ENCODE data around the gene ARSK.
A peak's percentile ranks its signal among the peaks of the same experiment; 100 is the strongest.

ARSK gene

DNA sequence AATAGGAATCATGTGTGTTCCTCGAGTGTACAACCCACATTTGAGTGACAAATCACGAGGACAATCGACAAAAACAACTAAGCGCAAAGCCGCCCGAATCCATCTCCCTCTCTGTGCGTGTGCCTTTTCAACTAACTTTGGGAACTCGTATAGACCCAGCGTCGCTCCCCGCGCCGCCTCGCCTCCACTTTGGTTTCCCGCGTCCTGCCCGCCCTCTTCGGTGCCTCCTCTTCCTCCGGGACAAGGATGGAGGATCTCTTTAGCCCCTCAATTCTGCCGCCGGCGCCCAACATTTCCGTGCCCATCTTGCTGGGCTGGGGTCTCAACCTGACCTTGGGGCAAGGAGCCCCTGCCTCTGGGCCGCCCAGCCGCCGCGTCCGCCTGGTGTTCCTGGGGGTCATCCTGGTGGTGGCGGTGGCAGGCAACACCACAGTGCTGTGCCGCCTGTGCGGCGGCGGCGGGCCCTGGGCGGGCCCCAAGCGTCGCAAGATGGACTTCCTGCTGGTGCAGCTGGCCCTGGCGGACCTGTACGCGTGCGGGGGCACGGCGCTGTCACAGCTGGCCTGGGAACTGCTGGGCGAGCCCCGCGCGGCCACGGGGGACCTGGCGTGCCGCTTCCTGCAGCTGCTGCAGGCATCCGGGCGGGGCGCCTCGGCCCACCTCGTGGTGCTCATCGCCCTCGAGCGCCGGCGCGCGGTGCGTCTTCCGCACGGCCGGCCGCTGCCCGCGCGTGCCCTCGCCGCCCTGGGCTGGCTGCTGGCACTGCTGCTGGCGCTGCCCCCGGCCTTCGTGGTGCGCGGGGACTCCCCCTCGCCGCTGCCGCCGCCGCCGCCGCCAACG lies 65.3 kb downstream of the ARSK start, which contains the start of gene GPR150:
Gene GPR150, plus strand, starts transcription at position 58 of the 840 bp plus-strand sequence. Its CDS starts 189 bp downstream, at position 247.
- Histone ChIP-seq H3K27ac (ENCODE audit: low read length) (no peak within 1 kb of the TSS), H3K4me3 (ENCODE audit: low read length) (peak within 1 kb of the TSS; percentile 55; the same call in 1 of the 2 replicates), H3K4me1 (ENCODE audit: control insufficient read depth, insufficient read depth, low read length) (no peaks in the 10 kb centered on the region), H3K36me3 (ENCODE audit: control insufficient read depth, insufficient read depth, low read length) (no peaks in the 10 kb centered on the region), H3K9me3 (ENCODE audit: control insufficient read depth, insufficient read depth, low read length) (no peaks in the 10 kb centered on the region), H3K27me3 (ENCODE audit: control insufficient read depth, insufficient read depth, low read length) (peaks cover 24% of the 10 kb centered on the region)
- WGBS (ENCODE audit: insufficient coverage, insufficient read length) = no CpG with 5 or more reads among the region's 85 CpGs
- no peak for DNase-seq (ENCODE audit: low read depth, low spot score)

DNA sequence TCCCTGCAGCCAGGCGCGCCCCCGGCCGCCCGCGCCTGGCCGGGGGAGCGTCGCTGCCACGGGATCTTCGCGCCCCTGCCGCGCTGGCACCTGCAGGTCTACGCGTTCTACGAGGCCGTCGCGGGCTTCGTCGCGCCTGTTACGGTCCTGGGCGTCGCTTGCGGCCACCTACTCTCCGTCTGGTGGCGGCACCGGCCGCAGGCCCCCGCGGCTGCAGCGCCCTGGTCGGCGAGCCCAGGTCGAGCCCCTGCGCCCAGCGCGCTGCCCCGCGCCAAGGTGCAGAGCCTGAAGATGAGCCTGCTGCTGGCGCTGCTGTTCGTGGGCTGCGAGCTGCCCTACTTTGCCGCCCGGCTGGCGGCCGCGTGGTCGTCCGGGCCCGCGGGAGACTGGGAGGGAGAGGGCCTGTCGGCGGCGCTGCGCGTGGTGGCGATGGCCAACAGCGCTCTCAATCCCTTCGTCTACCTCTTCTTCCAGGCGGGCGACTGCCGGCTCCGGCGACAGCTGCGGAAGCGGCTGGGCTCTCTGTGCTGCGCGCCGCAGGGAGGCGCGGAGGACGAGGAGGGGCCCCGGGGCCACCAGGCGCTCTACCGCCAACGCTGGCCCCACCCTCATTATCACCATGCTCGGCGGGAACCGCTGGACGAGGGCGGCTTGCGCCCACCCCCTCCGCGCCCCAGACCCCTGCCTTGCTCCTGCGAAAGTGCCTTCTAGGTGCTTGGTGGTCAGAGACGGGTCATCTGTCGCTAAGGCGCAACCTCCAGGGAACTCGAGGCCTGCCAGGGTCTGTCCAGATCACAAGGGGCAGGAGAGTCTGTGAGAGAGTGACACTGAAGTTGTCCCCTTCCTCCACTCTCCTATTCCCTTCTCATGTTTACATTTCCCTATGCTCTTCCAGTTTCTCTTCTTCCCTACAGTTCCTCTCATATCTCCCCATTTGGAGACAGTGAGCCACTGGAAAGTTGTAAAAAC lies 66.3 kb downstream of the ARSK start:
- no peak for DNase-seq (ENCODE audit: low read depth, low spot score)
- Histone ChIP-seq H3K4me1 (ENCODE audit: control insufficient read depth, insufficient read depth, low read length) (no peaks in the 10 kb centered on the region), H3K36me3 (ENCODE audit: control insufficient read depth, insufficient read depth, low read length) (no peaks in the 10 kb centered on the region), H3K27me3 (ENCODE audit: control insufficient read depth, insufficient read depth, low read length) (peaks cover 24% of the 10 kb centered on the region), H3K27ac (ENCODE audit: low read length) (no peak overlapping the region), H3K4me3 (ENCODE audit: low read length) (peak overlapping the region; percentile 55; the same call in 1 of the 2 replicates), H3K9me3 (ENCODE audit: control insufficient read depth, insufficient read depth, low read length) (no peaks in the 10 kb centered on the region)
- no CpG with 5 or more reads among the region's 92 CpGs for WGBS (ENCODE audit: insufficient coverage, insufficient read length)

DNA sequence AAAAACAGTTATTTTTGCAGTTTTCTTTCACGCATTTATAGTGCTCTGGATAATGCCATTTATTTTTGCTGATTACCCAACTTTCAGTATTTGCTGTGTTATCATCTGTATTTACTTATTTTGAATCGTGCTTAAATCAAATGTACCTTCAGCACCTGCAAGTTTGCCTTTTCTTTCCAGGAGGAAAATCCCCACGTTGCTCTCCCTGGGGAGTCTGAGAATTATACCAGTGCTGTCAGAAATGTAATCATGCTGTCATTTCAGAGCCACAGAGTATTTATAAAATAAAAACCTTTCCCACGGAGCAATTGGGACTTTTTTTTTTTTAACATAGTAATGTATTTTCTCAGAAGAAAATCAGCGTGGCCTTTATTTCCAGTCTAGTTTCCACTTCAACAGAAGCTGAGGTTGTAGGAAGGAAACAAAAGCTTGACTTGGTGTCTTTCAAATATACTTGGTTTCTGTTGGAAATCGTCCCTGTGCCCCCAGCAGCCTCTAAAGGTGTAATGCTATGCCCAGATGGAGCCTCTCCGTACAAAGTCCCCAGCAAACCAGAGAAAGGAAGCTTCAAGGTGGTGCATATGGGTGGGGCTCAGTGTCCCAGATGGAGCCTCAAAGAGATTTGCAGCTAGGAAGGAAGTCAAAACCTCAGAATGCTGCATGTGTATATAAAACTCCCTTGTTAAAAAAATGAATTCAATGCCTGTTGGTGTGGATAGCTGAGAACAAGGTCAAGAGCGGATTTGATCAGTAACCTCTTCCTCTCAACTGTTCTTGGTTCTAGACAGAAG lies 67.1 kb downstream of the ARSK start:
- no CpG with 5 or more reads among the region's 8 CpGs for WGBS (ENCODE audit: insufficient coverage, insufficient read length)
- H3K27me3 ChIP-seq (ENCODE audit: control insufficient read depth, insufficient read depth, low read length) = peaks cover 24% of the 10 kb centered on the region
- no peaks in the 10 kb centered on the region for H3K4me1 ChIP-seq (ENCODE audit: control insufficient read depth, insufficient read depth, low read length)
- H3K9me3 ChIP-seq (ENCODE audit: control insufficient read depth, insufficient read depth, low read length) = no peaks in the 10 kb centered on the region
- no peak for DNase-seq (ENCODE audit: low read depth, low spot score)
- no peak overlapping the region for H3K4me3 ChIP-seq (ENCODE audit: low read length)
- H3K27ac ChIP-seq (ENCODE audit: low read length) = no peak overlapping the region
- H3K36me3 ChIP-seq (ENCODE audit: control insufficient read depth, insufficient read depth, low read length) = no peaks in the 10 kb centered on the region

DNA sequence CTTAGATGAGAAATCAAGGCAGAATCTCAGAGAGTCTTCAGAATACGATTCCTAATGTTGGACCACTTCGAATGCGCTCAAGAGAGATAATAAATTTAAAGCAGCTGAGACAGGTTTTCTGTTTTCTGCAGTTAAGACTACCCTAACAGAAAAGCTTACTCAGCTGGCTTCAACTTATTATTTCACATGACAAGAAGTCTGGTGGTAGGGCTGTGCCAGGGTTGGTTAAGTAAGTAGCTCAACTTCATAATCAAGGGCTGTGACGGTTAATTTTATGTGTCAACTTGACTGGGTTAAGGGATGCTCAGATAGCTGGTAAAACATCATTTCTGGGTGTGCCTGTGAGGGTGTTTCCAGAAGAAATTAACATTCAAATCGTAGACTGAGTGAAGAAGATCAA lies 68.8 kb downstream of the ARSK start:
- no peak overlapping the region for H3K27ac ChIP-seq (ENCODE audit: low read length)
- WGBS (ENCODE audit: insufficient coverage, insufficient read length) = no CpG with 5 or more reads among the region's 5 CpGs
- H3K4me1 ChIP-seq (ENCODE audit: control insufficient read depth, insufficient read depth, low read length) = no peaks in the 10 kb centered on the region
- DNase-seq (ENCODE audit: low read depth, low spot score) = no peak
- peaks cover 21% of the 10 kb centered on the region for H3K27me3 ChIP-seq (ENCODE audit: control insufficient read depth, insufficient read depth, low read length)
- H3K4me3 ChIP-seq (ENCODE audit: low read length) = no peak overlapping the region
- no peaks in the 10 kb centered on the region for H3K36me3 ChIP-seq (ENCODE audit: control insufficient read depth, insufficient read depth, low read length)
- peaks cover under 1% of the 10 kb centered on the region; the same call in 1 of the 2 replicates for H3K9me3 ChIP-seq (ENCODE audit: control insufficient read depth, insufficient read depth, low read length)

DNA sequence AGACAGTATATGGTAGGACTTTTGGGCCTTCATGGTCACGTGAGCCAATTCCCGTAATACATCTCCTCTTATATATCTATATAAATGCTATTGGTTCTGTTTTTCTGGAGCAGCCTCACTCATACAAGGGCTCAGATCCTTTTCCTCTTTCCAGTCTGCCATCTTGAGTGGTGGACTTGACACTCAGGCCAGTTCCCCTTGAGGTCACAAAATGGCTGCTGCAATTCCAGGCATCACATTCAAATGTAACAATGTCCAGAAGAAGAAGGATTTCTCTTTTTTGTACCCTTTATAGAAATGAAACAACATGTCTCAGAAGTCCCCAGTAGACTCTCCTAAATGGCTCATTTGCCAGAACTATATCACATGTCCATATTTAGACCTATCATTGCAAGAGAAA lies 69.5 kb downstream of the ARSK start:
- DNase-seq (ENCODE audit: low read depth, low spot score) = no peak
- no peak overlapping the region for H3K4me3 ChIP-seq (ENCODE audit: low read length)
- no CpG with 5 or more reads among the region's 2 CpGs for WGBS (ENCODE audit: insufficient coverage, insufficient read length)
- H3K27ac ChIP-seq (ENCODE audit: low read length) = no peak overlapping the region
- no peaks in the 10 kb centered on the region for H3K36me3 ChIP-seq (ENCODE audit: control insufficient read depth, insufficient read depth, low read length)
- H3K9me3 ChIP-seq (ENCODE audit: control insufficient read depth, insufficient read depth, low read length) = peaks cover 2% of the 10 kb centered on the region
- H3K27me3 ChIP-seq (ENCODE audit: control insufficient read depth, insufficient read depth, low read length) = peaks cover 14% of the 10 kb centered on the region; the same call in 1 of the 2 replicates
- no peaks in the 10 kb centered on the region for H3K4me1 ChIP-seq (ENCODE audit: control insufficient read depth, insufficient read depth, low read length)

DNA sequence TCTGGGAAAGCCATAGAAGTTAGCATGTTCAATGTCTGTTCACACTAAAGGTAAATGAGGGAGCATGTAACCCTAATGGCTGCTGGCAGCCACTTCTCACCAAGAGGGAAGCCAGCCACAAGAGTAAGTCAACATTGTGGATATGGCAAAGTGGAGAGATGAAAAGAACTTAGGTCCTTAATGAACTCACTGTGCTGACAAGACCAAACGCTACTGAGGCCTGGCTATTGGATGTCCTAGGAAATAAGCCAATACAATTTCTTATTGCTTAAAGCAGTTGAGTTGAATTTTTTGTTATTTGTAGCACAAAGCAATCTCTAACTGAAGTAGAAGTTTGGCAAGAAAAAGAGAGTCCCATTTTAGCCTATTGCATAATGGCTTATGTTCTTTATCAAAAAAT lies 71.8 kb downstream of the ARSK start:
- no peaks in the 10 kb centered on the region for H3K4me1 ChIP-seq (ENCODE audit: control insufficient read depth, insufficient read depth, low read length)
- H3K9me3 ChIP-seq (ENCODE audit: control insufficient read depth, insufficient read depth, low read length) = peaks cover 2% of the 10 kb centered on the region
- no CpG with 5 or more reads among the region's 1 CpG for WGBS (ENCODE audit: insufficient coverage, insufficient read length)
- no peaks in the 10 kb centered on the region for H3K36me3 ChIP-seq (ENCODE audit: control insufficient read depth, insufficient read depth, low read length)
- no peak for DNase-seq (ENCODE audit: low read depth, low spot score)
- no peak overlapping the region for H3K27ac ChIP-seq (ENCODE audit: low read length)
- H3K4me3 ChIP-seq (ENCODE audit: low read length) = no peak overlapping the region
- H3K27me3 ChIP-seq (ENCODE audit: control insufficient read depth, insufficient read depth, low read length) = peaks cover 3% of the 10 kb centered on the region; the same call in 1 of the 2 replicates

DNA sequence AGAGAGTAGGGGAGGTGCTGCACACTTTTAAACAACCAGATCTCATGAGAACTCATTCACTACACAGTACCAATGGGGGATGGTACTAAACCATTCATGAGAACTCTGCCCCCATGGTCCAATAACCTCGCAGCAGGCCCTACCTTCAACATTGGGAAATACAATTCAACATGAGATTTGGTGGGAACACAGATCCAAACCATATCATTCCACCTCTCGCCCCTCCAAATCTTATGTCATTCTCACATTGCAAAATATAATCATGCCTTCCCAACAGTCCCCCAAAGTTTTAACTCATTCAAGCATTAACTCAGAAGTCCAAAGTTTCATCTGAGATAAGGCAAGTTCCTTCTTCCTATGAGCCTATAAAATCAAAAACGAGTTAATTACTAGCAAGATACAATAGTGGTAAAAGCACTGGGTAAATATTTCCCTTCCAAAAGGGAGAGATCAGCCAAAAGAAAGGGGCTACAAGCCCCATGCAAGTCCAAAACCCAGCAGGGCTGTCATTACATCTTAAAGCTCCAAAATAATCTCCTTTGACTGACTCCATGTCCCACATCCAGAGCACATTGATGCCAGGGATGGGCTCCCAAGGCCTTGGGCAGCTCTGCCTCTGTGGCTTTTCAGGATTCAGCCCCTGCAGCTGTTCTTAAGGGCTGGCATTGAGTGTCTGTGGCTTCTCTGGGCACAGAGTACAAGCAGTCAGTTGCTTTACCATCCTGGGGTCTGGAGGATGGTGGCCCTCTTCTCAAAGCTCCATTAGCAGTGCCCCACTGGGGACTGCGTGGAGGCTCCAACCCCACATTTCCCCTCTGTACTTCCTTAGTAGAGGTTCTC lies 73.3 kb downstream of the ARSK start:
- DNase-seq (ENCODE audit: low read depth, low spot score) = no peak
- Histone ChIP-seq H3K27ac (ENCODE audit: low read length) (no peak overlapping the region), H3K27me3 (ENCODE audit: control insufficient read depth, insufficient read depth, low read length) (no peaks in the 10 kb centered on the region), H3K4me3 (ENCODE audit: low read length) (no peak overlapping the region), H3K9me3 (ENCODE audit: control insufficient read depth, insufficient read depth, low read length) (peaks cover 2% of the 10 kb centered on the region), H3K36me3 (ENCODE audit: control insufficient read depth, insufficient read depth, low read length) (no peaks in the 10 kb centered on the region), H3K4me1 (ENCODE audit: control insufficient read depth, insufficient read depth, low read length) (no peaks in the 10 kb centered on the region)
- no CpG with 5 or more reads among the region's 4 CpGs for WGBS (ENCODE audit: insufficient coverage, insufficient read length)

DNA sequence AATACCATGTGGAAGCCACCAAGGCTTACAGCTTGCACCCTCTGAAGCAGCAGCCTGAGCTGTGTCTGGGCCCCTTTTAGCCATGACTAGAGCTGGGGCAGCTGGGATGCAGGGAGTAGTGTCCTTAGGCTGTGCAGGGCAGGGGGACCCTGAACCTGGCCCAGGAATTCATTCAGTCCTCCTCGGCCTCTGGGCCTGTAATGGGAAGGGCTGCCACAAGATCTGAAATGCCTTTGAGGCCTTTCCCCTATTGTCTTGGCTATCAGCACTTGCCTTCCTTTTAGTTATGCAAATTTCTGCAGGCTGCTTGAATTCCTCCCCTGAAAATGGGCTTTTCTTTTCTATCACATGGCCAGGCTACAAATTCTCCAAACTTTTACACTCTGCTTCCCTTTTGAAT lies 74.0 kb downstream of the ARSK start:
- WGBS (ENCODE audit: insufficient coverage, insufficient read length) = no CpG with 5 or more reads among the region's 1 CpG
- Histone ChIP-seq H3K27ac (ENCODE audit: low read length) (no peak overlapping the region), H3K27me3 (ENCODE audit: control insufficient read depth, insufficient read depth, low read length) (no peaks in the 10 kb centered on the region), H3K4me1 (ENCODE audit: control insufficient read depth, insufficient read depth, low read length) (no peaks in the 10 kb centered on the region), H3K4me3 (ENCODE audit: low read length) (no peak overlapping the region), H3K9me3 (ENCODE audit: control insufficient read depth, insufficient read depth, low read length) (peaks cover 2% of the 10 kb centered on the region), H3K36me3 (ENCODE audit: control insufficient read depth, insufficient read depth, low read length) (no peaks in the 10 kb centered on the region)
- no peak for DNase-seq (ENCODE audit: low read depth, low spot score)

DNA sequence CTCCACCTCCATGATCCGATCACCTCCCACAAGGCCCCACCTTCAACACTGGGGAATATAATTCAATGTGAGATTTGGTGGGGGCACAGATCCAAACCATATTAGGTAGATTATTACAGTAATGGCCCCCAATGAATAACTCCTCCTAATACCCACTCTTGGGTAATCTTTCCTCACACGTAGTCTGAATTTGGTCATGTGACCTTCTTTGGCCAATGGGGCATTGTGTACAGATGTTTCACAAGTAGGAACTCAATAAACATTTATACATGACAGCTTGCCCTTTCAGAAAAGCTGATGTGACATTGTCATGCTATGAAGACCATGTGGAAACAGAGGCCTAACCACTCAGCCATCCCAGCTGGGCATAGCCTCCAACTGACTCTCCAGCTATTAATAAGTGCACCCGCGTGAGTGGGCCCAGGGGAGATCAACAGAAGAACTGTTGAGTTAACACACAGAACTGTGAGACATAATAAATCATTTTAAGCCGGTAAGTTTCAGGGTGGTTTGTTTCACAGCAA lies 75.6 kb downstream of the ARSK start:
- Histone ChIP-seq H3K9me3 (ENCODE audit: control insufficient read depth, insufficient read depth, low read length) (peaks cover 2% of the 10 kb centered on the region), H3K4me1 (ENCODE audit: control insufficient read depth, insufficient read depth, low read length) (no peaks in the 10 kb centered on the region), H3K27me3 (ENCODE audit: control insufficient read depth, insufficient read depth, low read length) (no peaks in the 10 kb centered on the region), H3K27ac (ENCODE audit: low read length) (no peak overlapping the region), H3K36me3 (ENCODE audit: control insufficient read depth, insufficient read depth, low read length) (no peaks in the 10 kb centered on the region), H3K4me3 (ENCODE audit: low read length) (no peak overlapping the region)
- no peak for DNase-seq (ENCODE audit: low read depth, low spot score)
- whole genome bisulfite sequencing (ENCODE audit: insufficient coverage, insufficient read length) = no CpG with 5 or more reads among the region's 5 CpGs
